Tibial nerve (tissue), 4 donors: Measurements from ENCODE around the gene FOXF1. TPM values are rescaled to one million over a fixed set of nuclear protein-coding genes. Genes with fewer than 3 reads are reported as not detected.

Source experiments
- DNase-seq, 2 donors: peaks; one replicate each; pipeline ENCODE4 v3.0.0-alpha.2; 2019; ENCODE audit warnings: low spot score in 2 of 2
- H3K27ac ChIP-seq, 4 donors: fragments of 200-600 bp; sonication (generic) in 3 of 4; one replicate each; pipeline ENCODE4 v1.5.1; 2017 to 2019; ENCODE audit warnings: mild to moderate bottlenecking in 1 of 4
- H3K27me3 ChIP-seq, 2 donors: fragments of 200-600 bp; sonication (generic) in 1 of 2; one replicate each; pipeline versions ENCODE4 v1.5.1 to v1.6.0; 2017 to 2019
- H3K36me3 ChIP-seq, 3 donors: fragments of 200-600 bp; sonication (generic); one replicate each; pipeline ENCODE4 v1.5.1; 2018 to 2019
- H3K4me1 ChIP-seq, 4 donors: fragments of 200-600 bp; sonication (generic) in 3 of 4; one replicate each; pipeline ENCODE4 v1.5.1; 2017 to 2019
- H3K4me3 ChIP-seq, 4 donors: fragments of 200-600 bp; sonication (generic) in 3 of 4; one replicate each; pipeline ENCODE4 v1.5.1; 2017 to 2019; ENCODE audit warnings: mild to moderate bottlenecking in 1 of 4, moderate library complexity in 1 of 4
- H3K9me3 ChIP-seq, 4 donors: fragments of 200-600 bp; sonication (generic) in 3 of 4; one replicate each; pipeline ENCODE4 v1.5.1; 2017 to 2019
- CTCF ChIP-seq, 5 experiments: fragments of 200-600 bp in 3 of 5; fragments of 450-650 bp in 2 of 5; sonication (generic) in 3 of 5; IDR thresholded peaks; one replicate each; pipeline ENCODE4 v1.5.1; 2016 to 2019; ENCODE audit warnings: antibody characterized with exemption in 5 of 5, mild to moderate bottlenecking in 3 of 5, moderate library complexity in 2 of 5
- EP300 ChIP-seq, 2 donors: sonication (generic); formaldehyde crosslinking; IDR thresholded peaks; one replicate each; pipeline ENCODE4 v1.6.1; 2017; ENCODE audit warnings: antibody characterized with exemption in 2 of 2, mild to moderate bottlenecking in 1 of 2
- POLR2A ChIP-seq, 2 donors: fragments of 450-650 bp; IDR thresholded peaks; one replicate each; pipeline ENCODE4 v1.6.1; 2017; ENCODE audit warnings: antibody characterized with exemption in 2 of 2, mild to moderate bottlenecking in 2 of 2, moderate library complexity in 2 of 2
- WGBS, 2 donors: methylation state at CpG; one replicate each; pipeline ENCODE4 v1.1.5; 2018; 5-methylcytosine and 5-hydroxymethylcytosine counted together
- total RNA-seq, 4 donors: library from RNA; depleted of rRNA; stranded (reverse); fragments of >200 nt; gene quantifications; one replicate each; pipeline ENCODE4 v1.1.0, GENCODE V29; 2016

The FOXF1 gene
- total RNA-seq, 4 donors from 2014 or later: 0.21 TPM; not detected in 3

GRCh38 chr16:86533076-86533475, 22.7 kb downstream of the FOXF1 start:
- DNase-seq: no peak
- peaks cover 0 to 17% (median 0%) of the 10 kb centered on the region in 4 donors for H3K4me1 ChIP-seq
- WGBS, 2 donors: 95 to 97% methylated on average over 8 of the region's 8 CpGs
- no peaks in the 10 kb centered on the region for H3K9me3 ChIP-seq
- peaks cover 0 to 80% (median 5%) of the 10 kb centered on the region in 3 donors for H3K36me3 ChIP-seq
- no peak overlapping the region for H3K4me3 ChIP-seq
- no peak for TF ChIP-seq EP300 (IDR thresholded peaks at IDR 0.05)
- no peak for TF ChIP-seq CTCF (IDR thresholded peaks at IDR 0.05)
- no peak for TF ChIP-seq POLR2A (IDR thresholded peaks at IDR 0.05)
- no peaks in the 10 kb centered on the region for H3K27me3 ChIP-seq
- no peak overlapping the region for H3K27ac ChIP-seq

- no peak for TF ChIP-seq CTCF (IDR thresholded peaks at IDR 0.05)
- H3K4me3 ChIP-seq: no peak overlapping the region
- H3K36me3 ChIP-seq: peaks cover 0 to 84% (median 8%) of the 10 kb centered on the region in 3 donors
- no peak for DNase-seq
- H3K9me3 ChIP-seq: no peaks in the 10 kb centered on the region
- peaks cover 0 to 17% (median 0%) of the 10 kb centered on the region in 4 donors for H3K4me1 ChIP-seq
- 83 to 94% methylated on average over 8 of the region's 8 CpGs for WGBS, 2 donors
- no peak overlapping the region for H3K27ac ChIP-seq
- H3K27me3 ChIP-seq: no peaks in the 10 kb centered on the region
These were observed 23.5 kb downstream of the FOXF1 start for GRCh38 chr16:86533767-86534351.

DNA sequence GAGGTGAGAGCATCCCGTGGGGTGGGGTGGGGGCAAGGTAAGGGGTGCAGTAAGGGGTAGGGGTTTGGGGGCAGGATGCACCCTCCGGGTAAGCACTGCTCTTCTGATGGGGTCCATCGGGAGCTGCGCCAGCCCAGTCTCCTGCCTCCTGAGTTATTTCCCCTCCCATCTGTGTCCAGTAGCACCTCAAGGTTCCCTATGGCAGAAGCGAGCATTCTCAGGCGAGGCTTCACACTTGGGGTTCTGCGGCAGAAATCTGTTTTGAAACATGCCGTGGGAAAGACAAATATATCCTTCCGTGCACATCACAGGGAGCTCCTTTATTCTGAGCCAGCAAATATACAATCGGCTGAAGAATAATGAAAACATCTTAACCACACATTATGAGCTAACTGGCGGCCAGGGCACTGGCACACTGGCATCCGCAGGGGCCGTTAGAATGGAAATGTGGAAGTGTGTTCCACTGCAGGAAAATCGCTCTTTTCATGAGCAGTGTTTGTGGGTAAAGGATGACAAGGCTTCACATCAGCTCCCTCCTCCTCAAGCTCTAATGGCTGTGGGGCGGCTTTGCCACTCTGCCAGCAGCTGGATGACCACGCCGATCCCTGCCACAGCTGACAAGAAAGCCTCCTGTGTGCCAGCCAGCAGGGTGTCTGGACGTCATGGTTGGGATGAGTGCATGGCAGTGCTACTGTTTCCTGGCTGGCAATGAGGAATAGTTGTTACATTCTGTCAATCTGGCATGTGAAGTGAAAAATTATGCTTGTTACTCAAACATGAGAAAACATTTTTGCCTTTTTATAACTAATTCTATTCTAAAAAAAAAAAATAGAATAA, 24.7 kb downstream of the FOXF1 start:
- 86 to 87% methylated on average over 18 of the region's 18 CpGs for WGBS, 2 donors
- TF ChIP-seq POLR2A (IDR thresholded peaks at IDR 0.05): no peak
- no peak for TF ChIP-seq CTCF (IDR thresholded peaks at IDR 0.05)
- TF ChIP-seq EP300 (IDR thresholded peaks at IDR 0.05): no peak
- H3K36me3 ChIP-seq: peaks cover 0 to 87% (median 20%) of the 10 kb centered on the region in 3 donors

DNA sequence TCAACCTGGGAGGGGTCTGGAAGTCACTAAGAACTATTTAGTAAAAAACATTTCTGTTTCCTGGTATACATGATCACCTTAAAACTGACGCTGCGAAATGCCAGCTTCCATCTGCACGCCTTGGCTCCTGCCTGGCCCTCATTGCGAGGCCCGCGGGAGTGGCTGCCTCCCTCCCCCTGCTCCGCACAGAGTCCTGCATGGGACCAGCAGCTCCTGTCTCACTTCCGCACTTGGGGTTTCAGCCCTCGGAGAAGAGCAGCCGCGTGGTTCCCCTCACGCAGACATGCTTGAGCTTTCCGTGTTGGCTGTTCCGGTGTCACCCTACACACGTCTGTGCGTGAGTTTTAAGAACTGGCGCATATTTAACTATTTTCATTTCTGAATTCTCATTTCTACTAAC, 26.3 kb downstream of the FOXF1 start:
- WGBS, 2 donors: 93 to 94% methylated on average over 17 of the region's 17 CpGs
- no peaks in the 10 kb centered on the region for H3K9me3 ChIP-seq
- DNase-seq: no peak
- peaks cover 0 to 1% (median 0%) of the 10 kb centered on the region in 4 donors for H3K4me1 ChIP-seq
- peaks cover 0 to 96% (median 31%) of the 10 kb centered on the region in 3 donors for H3K36me3 ChIP-seq
- no peak overlapping the region for H3K4me3 ChIP-seq
- TF ChIP-seq CTCF (IDR thresholded peaks at IDR 0.05): no peak
- TF ChIP-seq EP300 (IDR thresholded peaks at IDR 0.05): no peak
- no peak for TF ChIP-seq POLR2A (IDR thresholded peaks at IDR 0.05)
- H3K27me3 ChIP-seq: no peaks in the 10 kb centered on the region
- no peak overlapping the region for H3K27ac ChIP-seq

More for the DNA sequence above, 24.7 kb downstream of the FOXF1 start:
- Histone ChIP-seq H3K27ac (no peak overlapping the region), H3K4me3 (no peak overlapping the region), H3K9me3 (no peaks in the 10 kb centered on the region), H3K27me3 (no peaks in the 10 kb centered on the region), H3K4me1 (peaks cover 0 to 17% (median 0%) of the 10 kb centered on the region in 4 donors)
- DNase-seq: no peak

DNA sequence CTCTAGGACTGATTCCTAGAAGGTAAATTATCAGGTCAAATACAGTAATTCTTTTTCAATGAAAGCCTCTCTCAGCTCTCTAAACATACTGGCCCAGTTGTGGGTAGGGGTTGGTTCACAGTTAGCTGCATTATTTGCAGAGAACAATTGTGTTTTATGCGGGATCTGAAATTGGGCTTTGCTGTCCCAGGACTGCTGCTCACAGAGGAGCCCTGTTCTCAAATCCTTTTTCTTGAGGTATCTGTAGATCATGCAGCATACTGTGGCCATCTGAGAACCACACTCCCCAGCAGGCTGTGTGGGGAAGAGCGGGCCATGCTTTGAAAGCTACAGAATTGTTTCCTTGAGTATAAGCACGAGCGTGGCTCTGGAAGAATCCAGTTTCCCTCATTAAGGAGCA, 27.2 kb downstream of the FOXF1 start:
- Histone ChIP-seq H3K4me3 (no peak overlapping the region), H3K27me3 (no peaks in the 10 kb centered on the region), H3K36me3 (peaks cover 0 to 96% (median 34%) of the 10 kb centered on the region in 3 donors), H3K9me3 (no peaks in the 10 kb centered on the region), H3K27ac (no peak overlapping the region), H3K4me1 (no peaks in the 10 kb centered on the region)
- WGBS, 2 donors: 54 to 72% methylated on average over 4 of the region's 4 CpGs
- no peak for DNase-seq
- TF ChIP-seq CTCF (IDR thresholded peaks at IDR 0.05) (no peak), EP300 (IDR thresholded peaks at IDR 0.05) (no peak), POLR2A (IDR thresholded peaks at IDR 0.05) (no peak)
